ENCODE measurements around the gene TGFBI.
"Not testable (repeated sequence)": the region's sequence is repeated elsewhere in the genome, so short reads cannot be mapped to it uniquely, and the experiment has no call there.

Gene TGFBI

GRCh38 chr5:136028090-136028489 lies 698 bp upstream of the TGFBI start:
- DNase-seq: no peak

DNA sequence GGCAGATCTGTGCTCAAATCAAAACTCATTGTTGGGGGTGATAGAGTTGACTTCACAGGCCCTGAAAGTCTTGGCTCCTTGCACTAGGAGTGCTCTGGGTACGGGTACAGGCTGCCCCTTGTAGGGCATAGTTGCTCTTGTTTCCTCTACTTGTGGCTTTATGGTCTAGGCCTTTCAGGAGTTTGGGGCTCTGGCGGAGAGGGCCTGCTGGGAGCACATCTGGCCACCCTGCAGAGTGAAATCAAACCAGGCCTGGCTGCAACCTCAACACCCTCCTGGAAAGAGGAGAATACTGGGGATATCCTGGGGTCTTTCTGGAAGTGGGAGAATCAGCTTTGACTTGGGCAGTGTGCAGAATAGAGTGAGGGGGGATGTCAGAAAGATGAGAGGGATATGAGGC lies 1.5 kb downstream of the TGFBI start:
- DNase-seq: no peak

DNA sequence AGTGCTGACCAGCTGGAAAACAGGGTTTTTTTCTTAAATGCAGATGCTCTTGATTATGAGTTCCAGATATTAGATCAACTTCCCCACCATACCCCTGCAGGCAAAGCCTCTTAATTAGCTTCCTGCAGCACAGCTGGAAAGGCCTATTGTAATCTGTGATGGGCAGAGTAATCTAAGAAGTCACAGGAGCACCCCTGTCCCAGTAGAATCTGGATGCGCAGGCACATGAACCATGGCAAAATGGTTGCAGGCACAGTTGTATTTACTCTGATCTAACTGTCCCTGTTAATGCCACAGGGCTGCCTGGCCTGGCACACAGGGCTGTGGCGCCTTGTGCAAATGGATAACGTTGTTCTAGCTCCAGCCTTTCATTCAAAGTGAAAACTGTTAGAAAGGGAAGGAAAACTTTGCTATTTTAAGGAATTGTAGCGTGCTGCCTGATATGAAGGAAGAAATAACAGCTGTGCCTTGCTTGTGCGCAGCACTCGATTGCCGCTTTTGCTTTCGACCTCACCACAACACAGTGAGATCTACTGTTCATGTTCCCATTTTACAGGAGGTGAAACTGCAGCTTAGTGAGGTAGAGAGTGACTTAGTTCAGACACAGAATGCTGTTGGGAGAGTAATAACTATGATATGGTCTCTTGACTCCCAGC lies 2.3 kb downstream of the TGFBI start:
- DNase-seq: no peak

- DNase-seq: no peak
Observed at GRCh38 chr5:136031711-136032110, 2.9 kb downstream of the TGFBI start.

- DNase-seq: no peak
Observed at GRCh38 chr5:136032564-136032963, 3.8 kb downstream of the TGFBI start.

DNA sequence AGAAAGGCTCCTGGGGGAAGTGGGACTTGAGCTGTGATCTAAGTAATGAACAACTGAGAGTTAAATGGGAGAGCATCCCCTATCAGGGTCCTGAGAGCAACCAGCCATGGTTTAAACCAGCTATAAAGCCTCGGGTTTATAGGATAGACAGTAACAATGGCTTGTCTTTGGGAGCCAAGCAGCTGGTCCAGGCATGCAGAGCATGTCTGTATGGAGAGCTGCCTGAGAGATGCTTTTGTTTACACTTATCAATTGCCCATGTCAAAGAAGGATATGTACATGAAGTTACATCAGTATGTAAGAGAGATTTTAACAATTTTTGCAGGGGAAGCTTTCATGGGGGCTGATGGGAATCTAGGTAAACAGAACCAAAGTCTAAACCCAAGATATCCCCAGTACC lies 4.4 kb downstream of the TGFBI start:
- DNase-seq: no peak

- DNase-seq: no peak
Observed at GRCh38 chr5:136033848-136034247, 5.1 kb downstream of the TGFBI start.

- DNase-seq: no peak
Observed at GRCh38 chr5:136034492-136034891, 5.7 kb downstream of the TGFBI start.

DNA sequence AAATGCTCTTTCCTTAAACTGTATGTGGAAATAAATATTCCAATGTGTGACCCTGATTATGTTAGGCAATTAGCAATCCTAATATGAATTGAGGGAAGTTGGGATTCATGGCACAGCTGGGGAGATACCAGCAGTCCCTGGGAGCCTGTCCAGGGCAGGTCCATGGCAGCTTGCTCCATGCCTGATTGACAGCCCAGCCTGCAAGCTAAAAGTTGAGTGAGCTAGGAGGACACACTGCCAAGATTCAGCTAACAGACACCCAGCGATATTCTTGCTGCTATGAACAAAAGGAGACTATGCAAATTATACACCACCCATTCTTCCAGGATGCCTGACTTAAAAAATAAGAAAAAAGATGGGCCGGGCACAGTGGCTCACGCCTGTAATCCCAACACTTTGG lies 6.2 kb downstream of the TGFBI start:
- DNase-seq: no peak

GRCh38 chr5:136035837-136036236 lies 7.0 kb downstream of the TGFBI start:
- no peak for DNase-seq

DNA sequence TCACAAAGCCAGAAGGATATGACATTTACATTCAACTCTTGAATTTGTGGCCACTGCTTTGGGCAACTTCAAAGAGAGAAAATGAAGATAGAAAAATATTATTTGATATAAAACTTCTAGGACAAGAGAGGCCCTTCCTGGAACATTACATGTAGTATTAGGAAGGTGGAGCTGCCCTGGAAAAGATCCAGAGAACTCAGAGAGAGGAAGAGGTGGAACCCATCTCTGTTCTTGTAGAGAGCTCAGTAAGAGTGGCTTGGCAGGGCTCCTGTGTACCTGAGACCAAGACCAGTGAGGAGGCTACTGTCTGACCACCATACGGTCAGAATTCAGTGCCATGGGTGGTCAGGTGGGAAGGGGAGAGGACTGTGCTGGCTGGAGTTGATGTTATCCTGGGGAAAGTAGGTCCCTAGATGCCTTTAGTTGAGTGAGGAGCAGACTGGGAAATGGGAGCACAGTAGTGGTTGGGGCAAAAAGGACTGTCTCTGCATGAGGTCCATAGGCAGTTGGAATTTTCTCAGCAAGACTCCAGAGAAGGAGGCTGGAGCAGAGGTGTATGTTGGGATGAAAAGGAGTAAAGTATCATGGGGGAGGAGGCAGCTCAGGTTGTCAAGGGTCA lies 7.6 kb downstream of the TGFBI start:
- no peak for DNase-seq

- DNase-seq: peak; percentile 38
Observed at GRCh38 chr5:136037001-136037705, 8.4 kb downstream of the TGFBI start.

DNA sequence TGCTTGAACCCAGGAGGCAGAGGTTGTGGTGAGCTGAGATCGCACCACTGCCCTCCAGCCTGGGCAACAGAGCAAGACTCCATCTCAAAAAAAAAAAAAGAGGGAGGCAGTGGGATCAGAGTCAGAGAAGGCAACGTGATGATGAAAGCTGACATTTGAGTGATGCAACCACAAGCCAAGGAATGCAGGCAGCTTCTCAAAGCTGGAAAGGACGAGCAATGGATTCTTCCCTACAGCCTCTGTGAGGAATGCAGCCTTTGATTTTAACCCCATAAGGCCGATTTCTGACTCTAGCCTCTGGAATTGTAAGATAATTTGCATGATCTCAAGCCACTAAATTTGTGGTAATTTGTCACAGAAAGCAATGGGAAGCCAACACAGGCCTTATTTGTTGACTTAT lies 9.8 kb downstream of the TGFBI start:
- DNase-seq: no peak

- DNase-seq: no peak
Observed at GRCh38 chr5:136039202-136039601, 10.4 kb downstream of the TGFBI start.

DNA sequence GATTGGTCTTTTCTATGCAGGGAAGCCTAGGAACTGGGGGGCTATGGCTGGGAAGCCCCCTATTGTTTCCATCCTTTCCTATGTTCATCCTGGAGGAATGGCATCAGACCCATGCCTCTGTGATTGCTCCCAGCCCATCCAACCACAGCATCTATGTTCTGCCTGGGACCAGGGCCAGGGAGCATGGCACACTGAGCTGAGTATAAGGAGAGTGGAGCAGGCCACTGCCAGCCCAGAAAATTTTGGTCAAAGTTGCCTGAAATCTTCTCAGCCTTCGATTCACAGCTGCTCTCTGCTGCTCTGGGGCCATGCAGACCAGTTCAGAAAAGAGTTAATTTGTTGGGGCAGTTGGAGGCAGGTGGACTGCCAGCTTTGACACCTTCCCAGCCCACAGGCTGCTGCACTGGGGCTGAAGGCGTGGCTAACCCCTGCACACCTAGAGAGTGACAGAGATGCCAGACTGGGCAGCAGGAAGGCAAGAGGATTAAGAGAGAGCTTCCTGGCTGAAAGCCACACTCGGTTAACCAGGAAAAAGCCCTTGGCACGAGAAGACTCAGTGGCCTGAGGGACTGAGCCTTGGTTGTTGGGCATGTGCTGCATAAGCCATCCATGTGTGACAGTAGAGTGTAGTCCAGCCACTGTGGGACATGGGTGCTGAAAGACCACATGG lies 12.1 kb downstream of the TGFBI start:
- DNase-seq: no peak

DNA sequence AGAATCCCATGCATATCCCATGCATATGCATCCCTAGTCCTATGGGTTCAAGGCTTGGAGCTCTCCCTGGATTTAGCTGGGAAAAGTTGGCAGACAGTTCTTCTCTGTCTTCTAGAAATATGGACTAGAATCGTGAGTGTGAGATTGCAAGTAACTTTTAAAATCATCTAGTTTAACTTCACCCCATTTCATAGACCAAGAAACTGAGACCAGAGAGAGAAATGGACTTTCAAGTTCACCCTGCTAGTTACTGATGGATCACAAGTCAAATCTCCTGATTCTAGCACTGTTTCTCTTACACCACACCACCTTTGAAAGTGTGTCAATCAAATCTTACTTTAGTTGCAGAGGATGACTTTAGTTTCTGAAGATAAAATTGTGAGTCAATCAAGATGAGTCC lies 13.4 kb downstream of the TGFBI start:
- no peak for DNase-seq

- no peak for DNase-seq
Observed at GRCh38 chr5:136042665-136043121, 13.9 kb downstream of the TGFBI start.

DNA sequence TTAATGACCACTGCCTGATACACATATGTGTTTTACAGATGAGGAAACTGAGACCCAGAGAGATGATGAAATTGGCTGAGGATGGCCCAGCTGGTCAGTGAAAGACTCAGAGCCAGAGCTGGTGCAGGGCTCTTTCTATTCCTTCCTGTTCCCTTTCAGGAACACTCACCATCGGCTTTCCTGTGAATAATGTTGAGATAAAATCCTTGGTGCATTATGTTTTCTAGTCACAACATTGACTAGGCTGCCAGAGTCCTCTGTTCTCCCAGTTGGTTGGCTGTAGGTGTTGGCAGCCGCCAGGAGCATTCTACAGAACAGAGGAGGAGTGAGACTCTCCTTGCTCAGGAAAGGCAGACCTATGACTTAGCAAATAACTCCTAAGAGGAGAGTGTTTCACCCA lies 14.8 kb downstream of the TGFBI start:
- no peak for DNase-seq

- no peak for DNase-seq
Observed at GRCh38 chr5:136043968-136044610, 15.3 kb downstream of the TGFBI start.

GRCh38 chr5:136045026-136045425 lies 16.2 kb downstream of the TGFBI start:
- not testable (repeated sequence) for DNase-seq

GRCh38 chr5:136046246-136046645 lies 17.5 kb downstream of the TGFBI start:
- DNase-seq: no peak

DNA sequence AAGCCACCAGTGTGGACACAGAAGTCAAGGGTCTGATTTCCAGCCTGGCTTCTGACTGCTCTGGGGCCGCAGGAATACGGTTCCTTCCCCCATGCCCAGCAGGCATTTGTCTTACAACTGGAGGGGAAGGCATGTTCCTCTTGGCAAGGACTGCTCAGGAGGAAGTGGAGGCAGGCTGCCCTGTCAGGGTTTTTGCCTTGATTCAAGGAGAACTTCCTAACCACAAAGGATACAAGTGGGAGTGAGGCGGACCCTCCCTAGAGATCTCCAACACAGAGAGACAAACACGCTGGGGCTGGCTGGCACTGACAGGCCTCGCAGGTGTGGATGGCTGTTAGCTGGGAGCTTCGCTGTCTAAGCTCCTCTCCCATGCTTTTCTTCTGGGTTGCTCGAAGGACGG lies 19.1 kb downstream of the TGFBI start:
- no peak for DNase-seq

GRCh38 chr5:136048966-136049365 lies 20.2 kb downstream of the TGFBI start:
- no peak for DNase-seq

All from CD4-positive, alpha-beta T cell treated with Interleukin-4 for 4 hours (primary cell).